ENCODE data around the gene ANKRD31.
"Not testable (repeated sequence)": the region's sequence is repeated elsewhere in the genome, so short reads cannot be mapped to it uniquely, and the experiment has no call there.

Gene ANKRD31

DNA sequence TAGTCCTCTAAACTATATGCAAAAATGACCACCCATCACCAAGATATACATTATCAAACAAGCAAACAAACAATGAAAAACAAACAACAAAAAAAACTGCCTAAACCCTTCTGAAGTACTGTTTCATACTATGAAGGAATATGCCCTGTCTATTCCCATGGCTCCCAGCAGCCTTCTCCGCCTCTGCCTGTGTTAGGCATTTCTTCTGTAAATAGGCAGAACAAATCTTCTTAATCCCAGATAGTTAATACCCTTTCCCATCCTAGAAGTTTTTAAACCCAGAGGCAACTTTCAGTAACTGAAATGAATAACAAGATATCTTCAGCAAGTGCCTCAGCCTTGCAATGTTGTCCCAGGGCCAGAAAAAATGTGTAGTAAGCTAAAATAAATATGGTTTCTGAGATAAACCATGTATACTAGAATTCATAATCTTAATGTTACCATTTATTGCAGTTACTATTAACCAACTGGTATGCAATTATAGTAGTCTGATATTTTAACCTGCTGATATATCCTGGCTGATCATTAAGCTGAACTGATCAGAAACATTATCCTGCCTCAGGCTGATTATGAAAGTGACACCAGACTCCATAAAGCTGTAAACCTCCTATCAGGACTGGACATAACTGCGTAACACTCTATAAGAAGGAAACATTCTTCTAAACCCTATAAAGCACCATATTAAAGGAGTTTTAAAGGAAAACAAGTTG lies 68.5 kb downstream of the ANKRD31 start:
- TF ChIP-seq, protein P1, sequence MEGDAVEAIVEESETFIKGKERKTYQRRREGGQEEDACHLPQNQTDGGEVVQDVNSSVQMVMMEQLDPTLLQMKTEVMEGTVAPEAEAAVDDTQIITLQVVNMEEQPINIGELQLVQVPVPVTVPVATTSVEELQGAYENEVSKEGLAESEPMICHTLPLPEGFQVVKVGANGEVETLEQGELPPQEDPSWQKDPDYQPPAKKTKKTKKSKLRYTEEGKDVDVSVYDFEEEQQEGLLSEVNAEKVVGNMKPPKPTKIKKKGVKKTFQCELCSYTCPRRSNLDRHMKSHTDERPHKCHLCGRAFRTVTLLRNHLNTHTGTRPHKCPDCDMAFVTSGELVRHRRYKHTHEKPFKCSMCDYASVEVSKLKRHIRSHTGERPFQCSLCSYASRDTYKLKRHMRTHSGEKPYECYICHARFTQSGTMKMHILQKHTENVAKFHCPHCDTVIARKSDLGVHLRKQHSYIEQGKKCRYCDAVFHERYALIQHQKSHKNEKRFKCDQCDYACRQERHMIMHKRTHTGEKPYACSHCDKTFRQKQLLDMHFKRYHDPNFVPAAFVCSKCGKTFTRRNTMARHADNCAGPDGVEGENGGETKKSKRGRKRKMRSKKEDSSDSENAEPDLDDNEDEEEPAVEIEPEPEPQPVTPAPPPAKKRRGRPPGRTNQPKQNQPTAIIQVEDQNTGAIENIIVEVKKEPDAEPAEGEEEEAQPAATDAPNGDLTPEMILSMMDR (IDR thresholded peaks at IDR 0.05; ENCODE audit: low read depth, low read length, missing control alignments), result no peak
- no peak overlapping the region for H3K27ac ChIP-seq

GRCh38 chr5:75167345-75167744 lies 69.3 kb downstream of the ANKRD31 start:
- no peaks in the 10 kb centered on the region for H3K36me3 ChIP-seq (replicated peaks)
- H3K27ac ChIP-seq, result no peak overlapping the region
- TF ChIP-seq, protein P1 (IDR thresholded peaks at IDR 0.05; ENCODE audit: low read depth, low read length, missing control alignments), result peak; percentile 52
- peak; percentile 1 for DNase-seq
- no peaks in the 10 kb centered on the region for H3K27me3 ChIP-seq (replicated peaks)
- no peak overlapping the region for H3K4me3 ChIP-seq (ENCODE audit: low read depth, low read length)
- in situ Hi-C loops (cut with HindIII; ENCODE audit: low pct_ligation_motif_present, low sequenced_read_pairs), result no loop called here

More for the DNA sequence above, 68.5 kb downstream of the ANKRD31 start:
- H3K4me3 ChIP-seq (ENCODE audit: low read depth, low read length), result no peak overlapping the region
- no peaks in the 10 kb centered on the region for H3K27me3 ChIP-seq (replicated peaks)
- no peaks in the 10 kb centered on the region for H3K36me3 ChIP-seq (replicated peaks)
- in situ Hi-C loops (cut with HindIII; ENCODE audit: low pct_ligation_motif_present, low sequenced_read_pairs), result no loop called here
- DNase-seq, result no peak

DNA sequence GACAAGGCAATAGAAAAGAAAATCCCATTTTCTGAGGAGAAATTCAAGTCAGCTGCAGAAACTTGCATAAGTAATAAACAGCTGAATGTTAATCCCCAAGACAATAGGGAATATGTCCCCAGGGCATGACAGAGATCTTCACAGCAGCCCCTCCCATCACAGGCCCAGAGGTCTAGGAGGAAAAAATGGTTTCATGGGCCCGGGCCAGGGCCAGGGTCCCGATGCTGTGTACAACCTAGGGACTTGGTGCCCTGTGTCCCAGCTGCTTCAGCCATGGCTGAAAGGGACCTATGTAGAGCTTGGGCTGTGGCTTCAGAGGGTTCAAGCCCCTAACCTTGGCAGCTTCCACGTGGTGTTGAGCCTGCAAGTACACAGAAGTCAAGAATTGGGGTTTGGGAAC lies 75.2 kb downstream of the ANKRD31 start:
- in situ Hi-C loops (cut with HindIII; ENCODE audit: low pct_ligation_motif_present, low sequenced_read_pairs); H3K27ac ChIP-seq; H3K36me3 ChIP-seq (replicated peaks); H3K4me3 ChIP-seq (ENCODE audit: low read depth, low read length); DNase-seq; H3K27me3 ChIP-seq (replicated peaks): not testable (repeated sequence)

DNA sequence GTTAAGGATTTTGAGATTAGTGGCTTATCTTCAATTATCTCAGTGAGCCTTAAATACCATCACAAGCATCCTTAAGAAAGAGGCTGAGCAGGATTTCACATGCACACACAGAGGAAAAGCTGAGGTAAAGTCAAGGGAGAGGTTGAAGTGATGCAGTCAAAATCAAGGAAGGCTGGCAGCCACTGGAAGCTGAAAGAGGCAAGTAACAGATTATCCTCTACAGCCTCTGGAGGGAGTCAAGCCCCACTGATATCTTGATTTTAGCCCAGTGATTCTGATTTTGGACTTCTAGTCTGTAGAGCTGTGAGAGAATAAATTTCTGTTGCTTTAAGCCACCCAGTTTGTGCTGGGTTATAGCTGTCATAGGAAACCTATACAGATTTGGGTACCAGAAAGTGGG lies 80.1 kb downstream of the ANKRD31 start:
- DNase-seq, result no peak
- Histone ChIP-seq H3K27me3 (replicated peaks) (no peaks in the 10 kb centered on the region), H3K27ac (no peak overlapping the region), H3K36me3 (replicated peaks) (no peaks in the 10 kb centered on the region), H3K4me3 (ENCODE audit: low read depth, low read length) (no peak overlapping the region)
- TF ChIP-seq, protein P1 (IDR thresholded peaks at IDR 0.05; ENCODE audit: low read depth, low read length, missing control alignments), result peak; percentile 43
- in situ Hi-C loops (cut with HindIII; ENCODE audit: low pct_ligation_motif_present, low sequenced_read_pairs), result no loop called here

DNA sequence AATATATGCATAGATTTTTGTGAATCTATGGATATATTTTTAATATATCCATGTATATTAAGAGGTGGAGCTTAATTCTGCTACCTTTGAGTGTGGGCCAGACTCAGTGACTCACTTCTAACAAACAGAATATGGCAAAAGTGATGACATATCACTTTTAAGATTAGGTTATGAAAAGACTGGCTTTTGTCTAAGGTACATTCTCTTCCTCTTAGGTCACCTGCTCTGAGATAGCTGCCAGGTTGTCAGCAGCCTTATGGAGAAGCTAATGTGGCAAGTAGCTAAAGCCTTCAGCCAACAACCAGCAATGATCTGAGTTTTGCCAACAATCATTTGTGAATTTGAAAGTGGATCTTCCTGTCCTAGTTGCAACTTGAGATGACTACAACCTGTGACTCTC lies 83.8 kb downstream of the ANKRD31 start:
- no peaks in the 10 kb centered on the region for H3K27me3 ChIP-seq (replicated peaks)
- no peak for DNase-seq
- H3K4me3 ChIP-seq (ENCODE audit: low read depth, low read length), result no peak overlapping the region
- in situ Hi-C loops (cut with HindIII; ENCODE audit: low pct_ligation_motif_present, low sequenced_read_pairs), result no loop called here
- no peak overlapping the region for H3K27ac ChIP-seq
- TF ChIP-seq, protein P1 (IDR thresholded peaks at IDR 0.05; ENCODE audit: low read depth, low read length, missing control alignments), result no peak
- H3K36me3 ChIP-seq (replicated peaks), result no peaks in the 10 kb centered on the region

- no peak overlapping the region for H3K4me3 ChIP-seq (ENCODE audit: low read depth, low read length)
- H3K36me3 ChIP-seq (replicated peaks), result no peaks in the 10 kb centered on the region
- H3K27me3 ChIP-seq (replicated peaks), result no peaks in the 10 kb centered on the region
- in situ Hi-C loops (cut with HindIII; ENCODE audit: low pct_ligation_motif_present, low sequenced_read_pairs), result no loop called here
- TF ChIP-seq, protein P1 (IDR thresholded peaks at IDR 0.05; ENCODE audit: low read depth, low read length, missing control alignments), result no peak
- H3K27ac ChIP-seq, result no peak overlapping the region
- DNase-seq, result no peak
Measured at GRCh38 chr5:75148051-75148450, 88.6 kb downstream of the ANKRD31 start.
